A673 (cell line): ENCODE results near the gene RIPK3. TPM values are rescaled to one million over a fixed set of nuclear protein-coding genes. Genes with fewer than 3 reads are reported as not detected.

ENCODE experiments used
- BruUV-seq: library from RNA; stranded (reverse); fragments of 400-500 nt; replicated peaks from 2 replicates; lab custom pipeline; 2021; lab: Mats Ljungman, UMichigan
- CTCF ChIA-PET: fragments of 300-600 bp; sonication (Branson Sonifier 250); formaldehyde crosslinking; loops from one replicate; lab custom pipeline; 2022; ENCODE audit warnings: antibody characterized with exemption; lab: Charles Lee
- POLR2A ChIA-PET: fragments of 300-600 bp; sonication (Branson Sonifier 250); formaldehyde crosslinking; loops from one replicate; lab custom pipeline; 2022; ENCODE audit warnings: antibody characterized with exemption; ENCODE audit not compliant: low non-redundant PET; lab: Charles Lee
- DNase-seq: peaks from one replicate; pipeline ENCODE4 v3.0.0-alpha.2; 2015; ENCODE audit warnings: low spot score
- H3K27ac ChIP-seq: fragments of 200-600 bp; sonication (generic); 2 replicates; pipeline ENCODE4 v1.5.1; 2016; ENCODE audit warnings: mixed run types, low read depth, mild to moderate bottlenecking, mixed read lengths, antibody characterized with exemption, low read length; ENCODE audit not compliant: poor library complexity, severe bottlenecking
- H3K27me3 ChIP-seq: fragments of 200-600 bp; sonication (generic); replicated peaks from 2 replicates; pipeline ENCODE4 v1.6.1; 2017; ENCODE audit warnings: mixed run types, low read depth, mild to moderate bottlenecking, mixed read lengths, antibody characterized with exemption, low read length; ENCODE audit not compliant: insufficient read depth, poor library complexity
- H3K36me3 ChIP-seq: fragments of 200-600 bp; sonication (generic); 2 replicates; pipeline ENCODE4 v1.6.1; 2016; ENCODE audit warnings: mixed run types, mild to moderate bottlenecking, mixed read lengths, antibody characterized with exemption, low read length; ENCODE audit not compliant: insufficient read depth, poor library complexity, severe bottlenecking
- H3K4me1 ChIP-seq: fragments of 200-600 bp; sonication (generic); 2 replicates; pipeline ENCODE4 v1.6.1; 2017; ENCODE audit warnings: mixed run types, mild to moderate bottlenecking, mixed read lengths, antibody characterized with exemption, low read length; ENCODE audit not compliant: insufficient read depth, poor library complexity, severe bottlenecking
- H3K4me3 ChIP-seq: fragments of 200-600 bp; sonication (generic); 2 replicates; pipeline ENCODE4 v1.5.1; 2016; ENCODE audit warnings: low read depth, mixed run types, mild to moderate bottlenecking, mixed read lengths, low read length; ENCODE audit not compliant: poor library complexity, severe bottlenecking
- H3K9me3 ChIP-seq: fragments of 200-600 bp; sonication (generic); 2 replicates; pipeline ENCODE4 v1.6.1; 2016; ENCODE audit warnings: mixed run types, low read depth, mild to moderate bottlenecking, mixed read lengths, antibody characterized with exemption, low read length; ENCODE audit not compliant: poor library complexity, severe bottlenecking
- CTCF ChIP-seq: fragments of 300-800, 200-600 bp; sonication (generic); conservative IDR thresholded peaks from 2 replicates; pipeline ENCODE4 v1.5.1; 2017; ENCODE audit warnings: low read depth, mild to moderate bottlenecking, antibody characterized with exemption, low read length, moderate library complexity, mixed read lengths
- EZH2 ChIP-seq: fragments of 200-600 bp; sonication (generic); IDR thresholded peaks from 2 replicates; pipeline ENCODE4 v1.6.1; 2017; ENCODE audit warnings: borderline replicate concordance, low read depth, mild to moderate bottlenecking, mixed read lengths, antibody characterized with exemption, low read length; ENCODE audit not compliant: poor library complexity, severe bottlenecking
- intact Hi-C: fragments of 100-400 bp; cut with micrococcal nuclease; formaldehyde crosslinking; loops from one replicate; pipeline ENCODE4 v1.10.0; 2022; ENCODE audit not compliant: unreplicated experiment
- total RNA-seq: library from RNA; stranded (reverse); gene quantifications from 2 replicates; pipeline ENCODE4 v1.2.3, GENCODE V29; 2021

The RIPK3 gene
- total RNA-seq, 1 experiment from 2014 or later: not detected

- H3K4me1 ChIP-seq: no peaks in the 10 kb centered on the region
- no peaks in the 10 kb centered on the region for H3K9me3 ChIP-seq
- POLR2A ChIA-PET: no interaction called here
- no peaks in the 10 kb centered on the region for H3K36me3 ChIP-seq
- intact Hi-C loops: no loop called here
- H3K4me3 ChIP-seq: no peak overlapping the region
- BruUV-seq: no TSS peak
- TF ChIP-seq CTCF (no peak), EZH2 (no peak)
- H3K27me3 ChIP-seq: no peaks in the 10 kb centered on the region
- H3K27ac ChIP-seq: no peak overlapping the region
- CTCF ChIA-PET: no interaction called here
- no peak for DNase-seq
These were observed 15.8 kb downstream of the RIPK3 start for GRCh38 chr14:24324024-24324423.

GRCh38 chr14:24323341-24323740 lies 16.4 kb downstream of the RIPK3 start:
- TF ChIP-seq EZH2 (no peak), CTCF (no peak)
- no peak overlapping the region for H3K4me3 ChIP-seq
- no peak overlapping the region for H3K27ac ChIP-seq
- H3K27me3 ChIP-seq: no peaks in the 10 kb centered on the region
- no peak for DNase-seq
- intact Hi-C loops: no loop called here
- H3K36me3 ChIP-seq: no peaks in the 10 kb centered on the region
- POLR2A ChIA-PET: no interaction called here
- H3K9me3 ChIP-seq: no peaks in the 10 kb centered on the region
- BruUV-seq: no TSS peak
- no peaks in the 10 kb centered on the region for H3K4me1 ChIP-seq
- CTCF ChIA-PET: no interaction called here

GRCh38 chr14:24322672-24323071 lies 17.1 kb downstream of the RIPK3 start:
- H3K4me1 ChIP-seq: no peaks in the 10 kb centered on the region
- no peak overlapping the region for H3K27ac ChIP-seq
- H3K36me3 ChIP-seq: no peaks in the 10 kb centered on the region
- CTCF ChIA-PET: interaction anchor here (1.0 kb wide), 1 partner anchor 11 kb away, joined by 10 read pairs; no protein-coding TSS in a partner anchor
- H3K9me3 ChIP-seq: no peaks in the 10 kb centered on the region
- H3K4me3 ChIP-seq: no peak overlapping the region
- POLR2A ChIA-PET: no interaction called here
- intact Hi-C loops: no loop called here
- no TSS peak for BruUV-seq
- DNase-seq: no peak
- no peak for TF ChIP-seq EZH2
- no peak for TF ChIP-seq CTCF
- H3K27me3 ChIP-seq: no peaks in the 10 kb centered on the region
